Lower lobe of right lung (tissue), 2 donors: ENCODE data around the gene SLX4IP. TPM values are rescaled to one million over a fixed set of nuclear protein-coding genes. Genes with fewer than 3 reads are reported as not detected.

Experiments used
- ATAC-seq, 2 donors: fragments of 200-7000 bp; cut with Tn5 transposase; one replicate each; pipeline ENCODE4 v1.9.1; 2020 to 2022; ENCODE audit warnings: mild to moderate bottlenecking in 2 of 2, moderate library complexity in 2 of 2
- DNase-seq: peaks from one replicate; pipeline ENCODE4 v3.0.0-alpha.2; 2020
- H3K27ac ChIP-seq: fragments of 200-600 bp; one replicate; pipeline ENCODE4 v1.8.0; 2022
- H3K27me3 ChIP-seq: fragments of 200-600 bp; one replicate; pipeline ENCODE4 v1.8.0; 2022; ENCODE audit warnings: low read depth
- H3K36me3 ChIP-seq: fragments of 200-600 bp; one replicate; pipeline ENCODE4 v1.8.0; 2022; ENCODE audit warnings: mild to moderate bottlenecking
- H3K4me1 ChIP-seq: fragments of 200-600 bp; one replicate; pipeline ENCODE4 v1.8.0; 2022
- H3K4me3 ChIP-seq: fragments of 200-600 bp; one replicate; pipeline ENCODE4 v1.8.0; 2022; ENCODE audit warnings: mild to moderate bottlenecking
- H3K9me3 ChIP-seq: fragments of 200-600 bp; one replicate; pipeline ENCODE4 v1.8.0; 2022
- intact Hi-C: fragments of 100-400 bp; cut with DNase I; formaldehyde crosslinking; loops from one replicate; pipeline ENCODE4 v1.11.0; 2022
- total RNA-seq: library from RNA; stranded (reverse); fragmentation: NEBNext Ultra II Directional; extraction: Animal tissue kit (Norgen Biotek cat#: 25700); gene quantifications from one replicate; pipeline ENCODE4 v1.2.1, GENCODE V29; 2021
- TF ChIP-seq, protein P1 (sequence below): fragments of 200-600 bp; IDR thresholded peaks from one replicate; pipeline ENCODE4 v1.8.0; 2022; ENCODE audit warnings: antibody characterized with exemption, mild to moderate bottlenecking
- donor health status: DM: no; HTN: yes; CAD: no; lungs with severe emphysema.

SLX4IP gene
- total RNA-seq, 1 donor from 2014 or later: 5.8 TPM

DNA sequence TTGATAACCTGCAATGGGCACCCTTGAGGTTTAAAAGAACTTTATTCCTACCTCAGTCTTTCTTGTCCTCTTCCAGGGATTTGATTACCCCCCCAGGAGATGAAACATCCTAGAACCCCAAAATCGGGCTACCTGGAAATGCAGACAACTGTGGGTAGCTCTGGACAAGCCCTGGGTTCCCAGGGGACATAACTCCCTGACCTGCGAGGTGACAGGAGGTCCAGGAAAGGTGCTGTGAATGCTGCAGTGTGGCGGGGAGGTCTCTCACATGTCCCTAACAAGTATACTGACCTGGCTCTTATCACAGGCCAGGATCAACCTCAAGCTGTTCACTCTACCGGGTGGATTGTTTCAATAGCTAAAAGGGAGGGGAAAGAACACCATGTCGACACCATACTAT, 227.0 kb downstream of the SLX4IP start:
- intact Hi-C loops: no loop called here
- Histone ChIP-seq H3K9me3 (no peaks in the 10 kb centered on the region), H3K4me3 (no peak overlapping the region), H3K27me3 (no peaks in the 10 kb centered on the region), H3K27ac (no peak overlapping the region), H3K36me3 (peaks cover 74% of the 10 kb centered on the region), H3K4me1 (peaks cover 57% of the 10 kb centered on the region)
- TF ChIP-seq, protein P1, sequence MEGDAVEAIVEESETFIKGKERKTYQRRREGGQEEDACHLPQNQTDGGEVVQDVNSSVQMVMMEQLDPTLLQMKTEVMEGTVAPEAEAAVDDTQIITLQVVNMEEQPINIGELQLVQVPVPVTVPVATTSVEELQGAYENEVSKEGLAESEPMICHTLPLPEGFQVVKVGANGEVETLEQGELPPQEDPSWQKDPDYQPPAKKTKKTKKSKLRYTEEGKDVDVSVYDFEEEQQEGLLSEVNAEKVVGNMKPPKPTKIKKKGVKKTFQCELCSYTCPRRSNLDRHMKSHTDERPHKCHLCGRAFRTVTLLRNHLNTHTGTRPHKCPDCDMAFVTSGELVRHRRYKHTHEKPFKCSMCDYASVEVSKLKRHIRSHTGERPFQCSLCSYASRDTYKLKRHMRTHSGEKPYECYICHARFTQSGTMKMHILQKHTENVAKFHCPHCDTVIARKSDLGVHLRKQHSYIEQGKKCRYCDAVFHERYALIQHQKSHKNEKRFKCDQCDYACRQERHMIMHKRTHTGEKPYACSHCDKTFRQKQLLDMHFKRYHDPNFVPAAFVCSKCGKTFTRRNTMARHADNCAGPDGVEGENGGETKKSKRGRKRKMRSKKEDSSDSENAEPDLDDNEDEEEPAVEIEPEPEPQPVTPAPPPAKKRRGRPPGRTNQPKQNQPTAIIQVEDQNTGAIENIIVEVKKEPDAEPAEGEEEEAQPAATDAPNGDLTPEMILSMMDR: no peak
- DNase-seq (no peak), ATAC-seq (no peak)

DNA sequence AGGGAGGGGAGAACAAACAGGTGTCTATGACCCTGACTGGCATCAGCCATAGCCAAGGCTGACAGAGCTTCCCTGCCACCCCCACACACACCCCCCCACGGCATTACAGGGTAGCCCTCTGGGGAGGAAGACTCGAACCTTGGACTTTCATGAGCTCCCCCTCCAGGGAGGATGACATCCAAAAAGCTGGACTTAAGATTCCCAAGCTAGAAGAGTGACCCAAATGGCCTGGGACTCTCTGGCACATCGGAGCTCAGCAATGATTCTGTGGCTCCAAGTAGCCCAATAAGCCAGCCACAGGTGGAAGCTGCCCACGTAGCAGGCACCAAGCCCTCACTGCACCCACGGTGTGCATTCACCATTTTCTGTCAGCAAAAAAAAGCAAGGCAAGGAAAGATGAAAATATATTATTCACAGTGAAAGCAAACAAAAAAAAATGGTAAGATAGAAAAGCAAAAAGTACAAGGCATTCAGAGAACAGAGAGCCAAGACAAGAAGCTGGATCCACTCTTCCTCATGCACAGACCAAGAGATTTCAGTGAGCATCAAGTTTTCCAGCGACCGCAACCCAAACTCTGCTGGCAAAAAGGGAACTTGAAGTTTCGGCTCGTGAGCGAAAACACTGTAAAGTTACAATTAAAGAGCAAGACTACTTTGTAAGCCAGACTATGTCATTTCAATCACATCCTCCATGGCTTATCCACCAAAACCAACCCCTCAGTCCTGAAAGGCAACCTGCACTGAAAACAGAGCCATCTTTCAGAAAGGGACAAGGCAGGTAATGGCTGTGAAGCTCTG, 227.8 kb downstream of the SLX4IP start:
- Histone ChIP-seq H3K27me3 (no peaks in the 10 kb centered on the region), H3K4me1 (peaks cover 64% of the 10 kb centered on the region), H3K4me3 (no peak overlapping the region), H3K9me3 (no peaks in the 10 kb centered on the region), H3K27ac (no peak overlapping the region), H3K36me3 (peaks cover 74% of the 10 kb centered on the region)
- ATAC-seq: no peak
- TF ChIP-seq, protein P1: no peak
- intact Hi-C loops: no loop called here
- DNase-seq: no peak

DNA sequence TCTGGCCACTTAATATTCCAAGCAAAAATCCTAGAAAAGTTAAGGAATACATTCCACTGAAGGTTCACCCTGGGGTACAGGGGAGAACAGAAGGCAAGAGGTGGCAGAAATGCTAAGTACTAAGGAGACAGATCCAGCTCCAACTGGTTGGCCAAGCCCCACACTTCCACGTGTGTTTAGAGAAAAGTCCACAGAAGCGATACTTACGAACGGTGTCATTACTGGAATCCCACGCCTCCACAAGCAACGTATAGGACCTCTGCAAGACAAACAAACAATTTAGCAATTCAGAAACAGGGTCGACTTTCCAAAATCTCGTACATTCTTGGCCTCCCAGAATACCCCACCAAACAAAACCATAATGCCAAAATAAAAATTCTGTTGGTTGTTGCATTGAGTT, 228.7 kb downstream of the SLX4IP start:
- no peaks in the 10 kb centered on the region for H3K9me3 ChIP-seq
- ATAC-seq: no peak
- TF ChIP-seq, protein P1: no peak
- peaks cover 73% of the 10 kb centered on the region for H3K4me1 ChIP-seq
- peaks cover 75% of the 10 kb centered on the region for H3K36me3 ChIP-seq
- H3K27me3 ChIP-seq: no peaks in the 10 kb centered on the region
- DNase-seq: no peak
- H3K4me3 ChIP-seq: no peak overlapping the region
- H3K27ac ChIP-seq: no peak overlapping the region
- intact Hi-C loops: no loop called here

DNA sequence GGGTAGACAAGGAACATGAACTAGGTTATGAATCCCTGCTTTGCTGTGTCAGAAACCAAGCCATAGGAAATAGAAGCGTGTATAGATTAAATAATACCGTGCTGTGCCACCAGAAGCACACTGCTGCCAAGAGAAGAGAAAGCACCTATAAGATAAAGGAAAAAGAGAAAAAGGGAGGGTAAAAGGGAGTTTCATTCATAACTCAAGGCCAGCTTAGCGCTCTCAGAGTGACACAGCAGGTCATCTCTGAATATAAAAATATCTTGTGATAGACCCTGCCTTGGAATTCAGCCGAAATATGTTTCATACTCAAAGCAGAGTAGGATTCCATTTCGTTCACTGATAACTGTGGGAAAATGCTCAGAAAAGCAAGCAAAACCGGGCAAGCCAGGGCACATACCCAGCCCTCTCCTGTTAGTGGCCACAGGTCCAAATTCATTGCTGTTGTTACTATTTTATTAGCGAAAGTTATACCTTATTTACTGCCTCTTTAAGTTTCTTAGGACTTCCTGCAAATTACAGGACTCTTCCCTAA, 230.0 kb downstream of the SLX4IP start:
- intact Hi-C loops: no loop called here
- H3K4me1 ChIP-seq: peaks cover 79% of the 10 kb centered on the region
- peak overlapping the region; percentile 49 for H3K27ac ChIP-seq
- ATAC-seq (no peak), DNase-seq (no peak)
- H3K27me3 ChIP-seq: no peaks in the 10 kb centered on the region
- peak overlapping the region; percentile 7 for H3K4me3 ChIP-seq
- H3K9me3 ChIP-seq: no peaks in the 10 kb centered on the region
- TF ChIP-seq, protein P1: no peak
- peaks cover 67% of the 10 kb centered on the region for H3K36me3 ChIP-seq

DNA sequence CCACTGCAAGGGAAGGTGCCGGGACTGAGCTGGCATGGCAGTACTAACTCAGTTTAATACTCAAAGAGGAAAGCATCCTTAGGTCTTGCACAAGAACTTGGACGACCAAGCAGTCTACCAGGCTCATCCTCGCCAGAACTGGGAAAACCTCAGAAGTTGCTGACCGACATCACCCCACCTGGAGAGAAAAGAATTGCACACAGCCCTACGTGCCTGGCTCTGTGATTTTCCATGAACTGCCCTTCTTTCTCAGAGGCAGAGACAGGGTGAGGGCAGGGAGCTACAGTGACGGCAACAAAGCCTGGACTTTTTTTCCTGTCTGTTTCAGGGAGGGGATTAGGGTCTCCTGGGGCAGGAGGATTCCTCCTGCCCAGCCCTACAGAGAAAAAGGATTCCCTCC, 230.7 kb downstream of the SLX4IP start:
- Histone ChIP-seq H3K9me3 (no peaks in the 10 kb centered on the region), H3K4me1 (peaks cover 74% of the 10 kb centered on the region), H3K4me3 (no peak overlapping the region), H3K27ac (peak overlapping the region; percentile 49), H3K27me3 (no peaks in the 10 kb centered on the region), H3K36me3 (peaks cover 60% of the 10 kb centered on the region)
- DNase-seq (no peak), ATAC-seq (no peak)
- TF ChIP-seq, protein P1: no peak
- intact Hi-C loops: no loop called here
